DMS79 treated with DMSO at 0.1 percent for 48 hours (cell line): Measurements from ENCODE around the gene APMAP.

ENCODE experiments used
- DNase-seq: peaks from one replicate; lab custom pipeline; 2025; lab: John Stamatoyannopoulos, UW

APMAP gene

DNA sequence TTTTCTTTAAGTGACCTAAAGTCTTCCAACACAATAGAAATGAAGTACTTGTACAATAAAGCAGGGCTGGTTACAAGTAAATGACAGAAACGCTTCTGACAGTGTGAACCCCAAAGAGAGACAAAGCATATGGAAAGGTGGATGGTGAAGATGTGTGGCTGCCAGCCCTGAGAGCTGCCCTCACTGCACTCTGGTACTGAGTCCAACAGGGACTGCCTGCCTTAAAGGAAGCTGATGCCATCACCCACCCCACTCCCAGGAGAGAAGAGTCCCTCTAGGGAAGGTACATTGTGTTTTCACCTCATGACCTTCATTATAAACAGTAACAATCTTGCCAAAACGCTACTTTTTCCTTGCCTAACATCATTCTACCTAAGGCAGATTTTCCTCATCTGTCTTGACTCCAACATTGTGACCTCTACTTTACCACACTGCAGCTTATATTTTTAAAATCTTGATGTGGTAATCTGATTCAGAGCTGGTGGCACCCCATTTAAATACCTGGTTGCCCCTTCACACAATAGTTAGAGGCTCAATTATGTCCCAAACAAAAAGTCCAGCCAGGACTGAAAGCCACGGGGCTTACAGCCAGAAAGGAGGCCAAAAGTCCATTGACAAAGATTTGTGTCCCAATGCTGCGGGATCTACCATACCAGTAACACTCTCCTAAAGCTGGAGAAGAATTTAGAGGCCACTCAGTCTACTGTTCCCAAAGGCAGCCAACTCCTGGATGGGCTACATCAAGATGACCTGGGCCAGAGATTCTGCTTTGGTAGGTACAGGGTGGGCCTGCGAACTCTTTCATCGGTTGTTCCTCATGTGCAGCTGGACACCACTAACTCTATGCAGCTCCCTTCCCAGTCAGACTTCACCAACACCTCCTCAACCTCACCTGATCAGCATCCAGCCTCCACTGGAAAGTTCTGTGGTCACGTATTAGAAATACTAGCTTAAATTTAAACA lies 4.4 kb downstream of the APMAP start:
- no peak for DNase-seq

- peak; percentile 52 for DNase-seq
These were observed 5.3 kb downstream of the APMAP start for GRCh38 chr20:24987244-24987643.

- DNase-seq = peak; percentile 96
These were observed 6.0 kb downstream of the APMAP start for GRCh38 chr20:24986436-24987015.

GRCh38 chr20:24985802-24986201 lies 6.7 kb downstream of the APMAP start:
- peak; percentile 15 for DNase-seq

DNA sequence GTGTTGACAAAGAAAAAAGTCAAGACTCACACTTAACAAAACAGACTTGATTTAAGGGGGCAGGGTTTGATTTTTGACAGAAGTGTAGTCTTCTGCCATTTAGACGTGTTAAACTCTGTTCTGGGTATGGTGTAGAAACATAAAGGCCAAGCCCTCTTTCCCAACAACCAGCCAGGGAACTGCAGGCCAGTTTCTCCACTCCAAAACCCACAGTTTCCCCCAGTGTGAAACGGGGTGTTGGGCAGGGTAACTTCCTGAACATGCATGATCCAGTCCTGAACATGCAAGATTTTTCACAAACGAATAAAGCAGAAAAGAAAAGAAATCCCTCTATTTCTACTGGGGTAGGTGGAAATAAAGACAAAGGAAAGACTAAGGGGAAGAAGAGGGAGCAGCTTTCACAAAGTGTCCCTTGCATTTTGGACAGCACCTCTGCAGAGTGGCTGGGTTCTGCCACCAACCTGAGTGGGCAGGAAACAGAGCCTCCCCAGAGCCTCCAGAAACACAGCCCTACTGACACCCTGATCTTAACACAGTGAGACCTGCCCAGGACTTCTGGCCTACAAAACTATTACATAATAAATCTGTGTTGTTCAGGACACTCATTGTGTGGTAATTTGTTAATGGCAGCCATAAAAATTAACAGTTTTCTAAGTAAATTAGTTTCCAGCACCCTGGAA lies 7.5 kb downstream of the APMAP start:
- no peak for DNase-seq

- no peak for DNase-seq
These were observed 8.7 kb downstream of the APMAP start for GRCh38 chr20:24983896-24984295.

GRCh38 chr20:24981790-24982189 lies 10.8 kb downstream of the APMAP start:
- DNase-seq = no peak

- DNase-seq = no peak
These were observed 11.3 kb downstream of the APMAP start for GRCh38 chr20:24981282-24981681.

GRCh38 chr20:24980291-24981053 lies 12.1 kb downstream of the APMAP start:
- DNase-seq = no peak

DNA sequence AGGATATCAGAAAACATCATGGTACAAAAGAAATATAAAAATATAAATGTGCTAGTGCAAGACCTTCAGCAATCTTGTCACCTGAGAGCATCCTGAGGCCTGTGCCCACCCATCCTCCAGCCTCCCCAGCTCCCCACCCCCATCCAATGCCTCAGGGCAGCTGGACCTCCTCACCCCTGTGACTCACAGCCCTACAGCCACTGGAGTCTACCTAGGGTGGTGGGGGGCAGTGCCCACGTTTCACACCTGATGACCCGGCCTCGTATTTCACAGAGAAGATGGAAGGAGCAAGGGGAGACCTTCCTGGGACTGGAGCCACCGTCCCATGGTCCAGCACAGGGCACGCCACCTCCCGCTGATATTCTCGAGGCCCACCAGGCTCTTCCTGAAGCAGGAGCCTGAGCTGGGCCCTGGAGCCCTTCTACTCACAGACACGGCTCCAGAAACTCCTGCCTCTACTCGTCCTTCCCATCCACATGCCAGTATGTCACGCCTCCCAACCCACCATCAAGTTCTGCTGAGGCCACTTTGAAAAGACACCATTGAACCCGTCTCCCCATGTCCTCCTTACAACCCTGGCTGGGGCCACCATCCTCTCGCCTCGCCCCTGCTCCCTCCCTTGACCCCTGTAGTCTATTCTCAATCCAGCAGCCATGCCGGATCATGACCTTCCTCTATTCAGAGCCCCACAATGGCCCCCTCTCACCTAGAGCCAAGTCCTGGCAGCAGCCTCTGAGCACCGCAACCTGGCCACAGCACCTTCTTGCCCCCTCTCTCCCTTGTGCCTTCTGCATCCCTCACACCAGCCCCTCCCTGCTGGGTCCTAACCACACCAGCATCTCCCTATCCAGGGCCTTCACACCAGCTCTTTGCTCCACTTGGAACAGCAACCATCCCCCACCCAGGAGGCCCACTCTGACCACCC lies 13.3 kb downstream of the APMAP start:
- no peak for DNase-seq

DNA sequence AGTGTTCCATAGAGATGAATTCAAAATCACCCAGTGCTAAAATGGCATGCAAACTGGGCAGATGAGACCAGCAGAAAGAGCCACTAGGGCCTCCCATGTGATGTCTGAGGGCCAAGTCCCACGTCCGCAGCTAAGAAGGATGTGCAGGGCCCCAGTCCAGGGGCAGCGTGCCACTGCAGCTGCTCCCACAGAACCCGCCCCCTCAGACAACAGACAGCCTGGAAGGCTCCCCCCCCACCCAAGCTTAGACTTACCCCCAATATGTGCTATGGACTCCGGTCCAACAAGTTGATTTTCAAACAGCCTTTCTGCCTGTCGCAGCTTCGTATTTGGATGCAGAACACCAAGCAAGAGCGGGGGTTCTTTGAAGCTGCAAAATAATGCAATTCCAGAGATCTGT lies 14.0 kb downstream of the APMAP start:
- no peak for DNase-seq

- DNase-seq = no peak
These were observed 14.8 kb downstream of the APMAP start for GRCh38 chr20:24977797-24978196.

- DNase-seq = no peak
These were observed 15.2 kb downstream of the APMAP start for GRCh38 chr20:24977336-24977735.

GRCh38 chr20:24972341-24972740 lies 20.2 kb downstream of the APMAP start:
- no peak for DNase-seq

DNA sequence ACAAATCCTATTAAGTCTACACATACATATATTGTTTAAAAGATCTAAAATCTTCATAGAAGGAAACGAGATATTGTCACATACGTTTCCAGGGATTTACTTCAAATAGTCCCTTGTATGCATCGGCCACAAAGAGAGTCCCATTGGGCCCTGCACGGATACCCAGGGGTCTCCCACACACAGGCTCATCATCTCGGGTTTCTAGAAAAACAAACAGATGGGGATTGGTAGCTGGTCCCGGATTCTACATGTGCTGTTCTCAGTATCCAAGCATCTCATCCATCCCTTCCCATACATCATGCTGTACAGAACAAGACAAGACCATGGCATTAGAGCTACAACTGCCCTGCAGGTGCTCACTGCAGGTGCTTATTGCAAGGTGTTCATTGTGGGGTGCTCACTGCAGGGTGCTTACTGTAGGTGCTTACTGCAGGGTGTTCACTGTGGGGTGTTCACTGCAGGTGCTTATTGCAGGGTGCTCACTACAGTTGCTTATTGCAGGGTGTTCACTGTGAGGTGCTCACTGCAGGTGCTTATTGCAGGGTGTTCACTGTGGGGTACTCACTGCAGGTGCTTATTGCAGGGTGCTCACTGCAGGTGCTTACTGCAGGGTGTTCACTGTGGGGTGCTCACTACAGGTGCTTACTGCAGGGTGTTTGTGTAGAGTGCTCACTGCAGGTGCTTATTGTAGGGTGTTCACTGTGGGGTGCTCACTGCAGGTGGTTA lies 21.0 kb downstream of the APMAP start:
- DNase-seq = no peak

GRCh38 chr20:24970754-24971153 lies 21.8 kb downstream of the APMAP start:
- DNase-seq = no peak

DNA sequence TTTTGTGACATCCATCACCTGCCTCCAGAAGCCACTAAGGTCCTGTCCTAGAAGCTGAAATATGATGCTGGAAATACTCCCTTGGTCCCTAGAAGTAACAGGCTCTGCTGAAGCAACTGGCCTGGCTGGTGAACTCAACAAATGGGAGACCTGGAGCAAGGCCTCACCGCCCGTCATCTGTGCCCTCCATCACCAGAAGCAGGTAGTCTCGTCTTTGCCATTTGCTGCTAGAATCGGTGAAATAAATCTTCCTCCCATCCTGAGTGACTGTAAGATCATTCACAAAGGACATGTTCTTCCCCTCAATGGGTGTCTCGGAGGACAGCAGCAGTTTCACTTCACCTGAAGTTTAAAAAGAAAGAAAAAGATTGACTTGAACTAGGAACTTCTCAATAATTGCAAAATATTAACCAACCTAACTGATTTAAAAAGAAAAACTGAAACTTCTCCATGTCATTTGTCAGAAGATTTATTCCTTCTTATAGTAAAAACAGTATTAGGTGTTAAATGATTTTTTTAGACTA lies 22.5 kb downstream of the APMAP start:
- DNase-seq = no peak

- no peak for DNase-seq
These were observed 23.1 kb downstream of the APMAP start for GRCh38 chr20:24969186-24970029.

- no peak for DNase-seq
These were observed 24.2 kb downstream of the APMAP start for GRCh38 chr20:24968278-24968800.
